ENCODE results near the gene COL19A1.

The COL19A1 gene

DNA sequence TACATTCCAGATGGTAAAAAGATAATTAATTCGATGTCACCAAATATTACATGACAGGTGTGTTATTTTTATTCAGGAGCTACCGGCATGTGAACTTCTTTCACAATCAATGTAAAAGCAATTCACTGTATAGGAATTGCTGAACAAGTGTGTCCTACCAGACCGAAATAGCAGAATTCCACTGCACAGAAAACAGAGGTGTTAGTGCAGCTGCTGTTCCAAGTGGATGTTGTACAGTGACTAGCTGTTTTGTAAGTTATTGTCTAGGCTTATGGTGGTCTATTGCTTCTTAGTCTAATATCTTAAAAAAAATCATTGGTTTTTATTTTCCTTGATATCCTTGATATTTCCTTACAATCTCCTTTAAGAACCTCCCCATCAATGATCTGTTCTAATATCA, 107.4 kb downstream of the COL19A1 start:
- Histone ChIP-seq H3K36me3 (ENCODE audit: insufficient read depth, insufficient read length, low read length) (no peaks in the 10 kb centered on the region), H3K27me3 (ENCODE audit: insufficient read depth, insufficient read length) (no peaks in the 10 kb centered on the region), H3K9ac (ENCODE audit: insufficient read length, low read depth) (no peak overlapping the region), H3K9me3 (ENCODE audit: insufficient read depth, low read length) (no peaks in the 10 kb centered on the region), H3K4me1 (ENCODE audit: insufficient read depth, insufficient read length) (no peaks in the 10 kb centered on the region), H3K4me3 (ENCODE audit: insufficient read length, low read depth) (no peak overlapping the region)
- TF ChIP-seq SUZ12 (IDR thresholded peaks at IDR 0.05; ENCODE audit: extremely low read depth, insufficient read depth, insufficient read length): no peak
- TF ChIP-seq ZNF274 (IDR thresholded peaks at IDR 0.05; ENCODE audit: low read depth, low read length): no peak
- no peak for TF ChIP-seq YY1 (IDR thresholded peaks at IDR 0.05; ENCODE audit: insufficient read depth, insufficient read length)
- DNase-seq (ENCODE audit: low read depth, low spot score): no peak

DNA sequence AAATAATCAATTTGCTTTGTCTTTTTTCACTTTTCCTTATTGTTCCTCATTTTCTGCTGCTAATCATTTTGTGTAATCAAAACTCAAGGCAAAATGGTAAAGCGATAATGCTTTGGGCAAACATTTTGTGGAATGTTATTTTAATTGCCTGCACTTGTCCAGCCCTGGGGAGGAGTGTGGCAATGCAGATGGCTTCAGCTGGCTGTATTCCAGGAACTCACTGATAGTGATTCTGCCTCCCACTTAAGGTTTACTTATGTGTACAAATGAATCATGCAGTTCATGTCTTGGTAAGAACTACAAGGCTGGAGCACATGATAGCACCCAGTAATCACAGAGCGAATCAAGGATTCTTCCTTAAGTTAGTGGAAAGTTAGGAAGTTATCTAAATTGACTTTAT, 107.8 kb downstream of the COL19A1 start:
- TF ChIP-seq SUZ12 (IDR thresholded peaks at IDR 0.05; ENCODE audit: extremely low read depth, insufficient read depth, insufficient read length): no peak
- TF ChIP-seq ZNF274 (IDR thresholded peaks at IDR 0.05; ENCODE audit: low read depth, low read length): no peak
- TF ChIP-seq YY1 (IDR thresholded peaks at IDR 0.05; ENCODE audit: insufficient read depth, insufficient read length): no peak
- no peak overlapping the region for H3K9ac ChIP-seq (ENCODE audit: insufficient read length, low read depth)
- H3K27me3 ChIP-seq (ENCODE audit: insufficient read depth, insufficient read length): no peaks in the 10 kb centered on the region
- no peak for DNase-seq (ENCODE audit: low read depth, low spot score)
- H3K9me3 ChIP-seq (ENCODE audit: insufficient read depth, low read length): no peaks in the 10 kb centered on the region
- H3K4me1 ChIP-seq (ENCODE audit: insufficient read depth, insufficient read length): no peaks in the 10 kb centered on the region
- no peaks in the 10 kb centered on the region for H3K36me3 ChIP-seq (ENCODE audit: insufficient read depth, insufficient read length, low read length)
- H3K4me3 ChIP-seq (ENCODE audit: insufficient read length, low read depth): no peak overlapping the region

DNA sequence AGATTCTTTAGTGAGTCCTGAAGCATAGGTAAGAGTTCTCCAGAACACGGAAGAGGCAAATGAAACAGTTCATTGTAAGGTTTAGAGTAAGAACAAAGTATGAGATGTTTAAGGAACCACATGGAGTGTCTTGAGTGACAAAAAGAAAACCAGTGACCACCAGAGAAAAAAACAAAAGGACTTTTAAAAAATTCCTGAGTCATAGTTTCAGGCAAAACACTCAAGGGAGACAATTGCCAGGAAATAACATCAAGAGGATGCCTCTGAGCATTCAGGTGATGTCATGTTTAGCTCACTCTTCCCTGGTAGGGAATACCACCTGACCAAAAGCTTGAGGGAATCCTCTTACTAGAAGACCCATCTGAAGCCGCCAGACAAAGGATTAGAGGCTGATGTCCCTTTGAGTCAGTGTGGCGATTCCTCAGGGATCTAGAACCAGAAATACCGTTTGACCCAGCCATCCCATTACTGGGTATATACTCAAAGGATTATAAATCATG, 110.3 kb downstream of the COL19A1 start:
- Histone ChIP-seq H3K4me3 (ENCODE audit: insufficient read length, low read depth) (no peak overlapping the region), H3K9ac (ENCODE audit: insufficient read length, low read depth) (no peak overlapping the region), H3K36me3 (ENCODE audit: insufficient read depth, insufficient read length, low read length) (no peaks in the 10 kb centered on the region), H3K27me3 (ENCODE audit: insufficient read depth, insufficient read length) (no peaks in the 10 kb centered on the region), H3K9me3 (ENCODE audit: insufficient read depth, low read length) (no peaks in the 10 kb centered on the region), H3K4me1 (ENCODE audit: insufficient read depth, insufficient read length) (no peaks in the 10 kb centered on the region)
- no peak for DNase-seq (ENCODE audit: low read depth, low spot score)
- TF ChIP-seq ZNF274 (IDR thresholded peaks at IDR 0.05; ENCODE audit: low read depth, low read length) (no peak), SUZ12 (IDR thresholded peaks at IDR 0.05; ENCODE audit: extremely low read depth, insufficient read depth, insufficient read length) (no peak), YY1 (IDR thresholded peaks at IDR 0.05; ENCODE audit: insufficient read depth, insufficient read length) (no peak)

DNA sequence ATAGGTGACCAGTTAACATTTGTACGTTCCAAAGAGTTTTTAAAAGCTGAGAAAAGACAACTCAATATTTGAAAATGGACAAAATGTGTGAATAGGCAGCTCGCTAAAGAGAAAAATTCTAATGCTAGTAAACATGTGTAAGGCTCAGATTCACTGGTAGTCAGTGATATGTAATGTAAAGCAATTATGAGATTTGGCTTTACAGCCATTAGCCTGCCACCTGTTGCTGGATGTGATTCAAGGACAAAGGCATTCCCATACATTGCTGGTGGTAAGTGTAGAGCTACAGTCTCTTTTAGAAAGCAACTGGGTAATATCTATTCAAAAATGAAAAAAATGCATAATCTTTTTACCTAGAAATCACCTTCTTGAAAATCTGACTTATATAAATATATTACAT, 114.3 kb downstream of the COL19A1 start:
- DNase-seq (ENCODE audit: low read depth, low spot score): no peak
- Histone ChIP-seq H3K36me3 (ENCODE audit: insufficient read depth, insufficient read length, low read length) (no peaks in the 10 kb centered on the region), H3K9ac (ENCODE audit: insufficient read length, low read depth) (no peak overlapping the region), H3K4me3 (ENCODE audit: insufficient read length, low read depth) (no peak overlapping the region), H3K4me1 (ENCODE audit: insufficient read depth, insufficient read length) (no peaks in the 10 kb centered on the region), H3K27me3 (ENCODE audit: insufficient read depth, insufficient read length) (no peaks in the 10 kb centered on the region), H3K9me3 (ENCODE audit: insufficient read depth, low read length) (no peaks in the 10 kb centered on the region)
- TF ChIP-seq YY1 (IDR thresholded peaks at IDR 0.05; ENCODE audit: insufficient read depth, insufficient read length) (no peak), SUZ12 (IDR thresholded peaks at IDR 0.05; ENCODE audit: extremely low read depth, insufficient read depth, insufficient read length) (no peak), ZNF274 (IDR thresholded peaks at IDR 0.05; ENCODE audit: low read depth, low read length) (no peak)

DNA sequence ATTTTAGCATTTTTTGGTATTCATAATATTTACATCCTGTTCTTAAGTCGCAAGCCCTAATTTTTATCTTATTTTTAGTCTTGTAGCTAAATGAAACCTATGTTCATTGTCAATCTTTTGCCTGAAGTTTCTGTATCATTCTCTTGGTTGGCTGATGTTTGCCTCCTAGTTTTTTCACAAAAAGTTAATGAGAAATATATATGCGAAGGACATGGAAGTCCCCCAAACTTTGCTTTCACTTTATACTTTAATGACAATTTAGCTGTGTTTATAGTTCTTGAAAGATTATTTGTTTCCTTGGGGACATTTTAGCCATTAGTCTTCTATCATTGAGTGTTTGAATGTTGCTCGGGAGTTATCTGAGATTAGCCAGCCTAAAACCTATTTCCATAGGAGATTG, 118.2 kb downstream of the COL19A1 start:
- TF ChIP-seq SUZ12 (IDR thresholded peaks at IDR 0.05; ENCODE audit: extremely low read depth, insufficient read depth, insufficient read length) (no peak), ZNF274 (IDR thresholded peaks at IDR 0.05; ENCODE audit: low read depth, low read length) (no peak), YY1 (IDR thresholded peaks at IDR 0.05; ENCODE audit: insufficient read depth, insufficient read length) (no peak)
- DNase-seq (ENCODE audit: low read depth, low spot score): no peak
- Histone ChIP-seq H3K27me3 (ENCODE audit: insufficient read depth, insufficient read length) (no peaks in the 10 kb centered on the region), H3K9ac (ENCODE audit: insufficient read length, low read depth) (no peak overlapping the region), H3K4me3 (ENCODE audit: insufficient read length, low read depth) (no peak overlapping the region), H3K36me3 (ENCODE audit: insufficient read depth, insufficient read length, low read length) (no peaks in the 10 kb centered on the region), H3K4me1 (ENCODE audit: insufficient read depth, insufficient read length) (no peaks in the 10 kb centered on the region), H3K9me3 (ENCODE audit: insufficient read depth, low read length) (no peaks in the 10 kb centered on the region)

DNA sequence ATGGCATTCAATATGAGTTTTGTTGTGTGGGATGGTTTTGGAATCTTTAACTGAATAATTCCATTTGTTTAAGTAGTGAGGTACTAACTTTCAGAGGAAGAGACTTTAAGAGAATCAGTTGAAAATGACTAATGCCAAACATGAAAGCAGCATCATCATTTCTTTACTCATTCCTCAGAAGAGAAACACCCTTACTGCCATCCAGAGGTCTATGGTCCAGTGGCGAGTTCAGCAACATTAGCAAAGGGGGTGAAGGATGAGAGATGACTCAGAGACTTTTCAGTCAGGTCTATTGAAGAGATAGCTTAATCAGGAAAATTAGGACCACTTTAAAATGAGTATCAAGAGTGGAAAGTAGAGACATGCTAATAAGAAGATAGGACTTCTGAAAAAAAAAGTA, 118.8 kb downstream of the COL19A1 start:
- no peaks in the 10 kb centered on the region for H3K9me3 ChIP-seq (ENCODE audit: insufficient read depth, low read length)
- no peaks in the 10 kb centered on the region for H3K27me3 ChIP-seq (ENCODE audit: insufficient read depth, insufficient read length)
- no peak overlapping the region for H3K9ac ChIP-seq (ENCODE audit: insufficient read length, low read depth)
- H3K4me3 ChIP-seq (ENCODE audit: insufficient read length, low read depth): no peak overlapping the region
- no peaks in the 10 kb centered on the region for H3K4me1 ChIP-seq (ENCODE audit: insufficient read depth, insufficient read length)
- H3K36me3 ChIP-seq (ENCODE audit: insufficient read depth, insufficient read length, low read length): no peaks in the 10 kb centered on the region
- no peak for TF ChIP-seq ZNF274 (IDR thresholded peaks at IDR 0.05; ENCODE audit: low read depth, low read length)
- no peak for TF ChIP-seq SUZ12 (IDR thresholded peaks at IDR 0.05; ENCODE audit: extremely low read depth, insufficient read depth, insufficient read length)
- TF ChIP-seq YY1 (IDR thresholded peaks at IDR 0.05; ENCODE audit: insufficient read depth, insufficient read length): no peak
- DNase-seq (ENCODE audit: low read depth, low spot score): no peak

DNA sequence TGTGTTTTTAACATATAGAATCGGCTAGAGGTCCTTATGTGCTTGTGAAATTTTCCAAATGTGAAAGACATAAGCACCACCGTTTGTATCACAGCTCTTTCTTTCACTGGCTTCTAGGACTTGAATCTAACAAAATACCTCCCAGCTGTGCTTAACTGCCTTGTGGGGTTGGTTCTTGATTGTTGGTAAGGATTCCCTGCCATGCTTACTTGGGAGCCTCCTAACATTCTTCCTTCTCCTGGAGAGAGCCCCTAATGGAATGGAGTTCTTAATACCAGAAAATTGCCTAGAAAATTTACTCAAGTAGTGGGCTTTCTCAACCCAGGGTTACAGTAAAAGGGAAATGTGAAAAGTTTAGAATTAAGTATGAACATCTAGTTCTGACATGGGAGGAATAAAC, 121.2 kb downstream of the COL19A1 start:
- H3K4me3 ChIP-seq (ENCODE audit: insufficient read length, low read depth): no peak overlapping the region
- TF ChIP-seq ZNF274 (IDR thresholded peaks at IDR 0.05; ENCODE audit: low read depth, low read length) (no peak), YY1 (IDR thresholded peaks at IDR 0.05; ENCODE audit: insufficient read depth, insufficient read length) (no peak), SUZ12 (IDR thresholded peaks at IDR 0.05; ENCODE audit: extremely low read depth, insufficient read depth, insufficient read length) (no peak)
- H3K36me3 ChIP-seq (ENCODE audit: insufficient read depth, insufficient read length, low read length): no peaks in the 10 kb centered on the region
- H3K9me3 ChIP-seq (ENCODE audit: insufficient read depth, low read length): no peaks in the 10 kb centered on the region
- no peak overlapping the region for H3K9ac ChIP-seq (ENCODE audit: insufficient read length, low read depth)
- H3K4me1 ChIP-seq (ENCODE audit: insufficient read depth, insufficient read length): no peaks in the 10 kb centered on the region
- no peaks in the 10 kb centered on the region for H3K27me3 ChIP-seq (ENCODE audit: insufficient read depth, insufficient read length)
- DNase-seq (ENCODE audit: low read depth, low spot score): no peak

All from NT2/D1 (cell line).